ENCODE results near the gene ITGA11. TPM values are rescaled to one million over a fixed set of nuclear protein-coding genes. Genes with fewer than 3 reads are reported as not detected.
"Not testable (repeated sequence)": the region's sequence is repeated elsewhere in the genome, so short reads cannot be mapped to it uniquely, and the experiment has no call there.

ITGA11 gene
- total RNA-seq, 1 donor from 2014 or later: 31.4 TPM

DNA sequence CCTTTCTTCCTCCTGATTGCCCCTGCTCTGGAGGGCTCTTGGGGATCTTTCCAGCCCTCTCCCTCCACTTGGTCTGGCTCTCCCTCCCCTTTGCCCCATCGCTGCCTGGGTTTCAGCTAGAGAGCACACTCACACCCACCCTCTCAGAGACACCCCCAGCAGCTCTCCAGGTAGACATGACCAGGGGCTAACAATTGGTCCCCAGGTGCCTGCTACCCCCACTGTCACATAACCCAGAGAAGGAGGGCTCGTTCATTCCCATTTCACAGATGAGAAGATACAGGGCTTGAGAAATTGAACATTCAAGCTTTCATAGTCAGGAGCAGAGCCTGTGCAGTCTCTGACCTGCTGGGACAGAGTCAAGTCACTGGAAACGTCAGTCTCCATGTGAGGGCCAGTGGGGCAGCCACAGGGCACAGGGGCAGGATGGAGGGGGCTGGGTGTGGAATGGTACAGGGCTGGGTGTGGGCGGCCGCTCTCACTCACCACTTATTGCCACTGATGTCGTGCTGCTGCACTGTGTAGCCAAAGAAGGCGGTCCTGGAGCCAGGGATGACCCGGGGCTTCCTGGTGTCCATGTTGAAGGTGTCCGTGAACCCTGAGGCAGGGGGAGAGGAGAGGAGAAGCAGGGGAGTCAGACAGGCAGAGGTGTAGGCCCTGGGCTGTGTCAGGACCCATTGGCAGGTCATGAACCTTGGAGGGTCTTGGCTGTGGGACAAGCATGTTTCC is 29.4 kb downstream of the ITGA11 start:
- H3K4me1 ChIP-seq: no peaks in the 10 kb centered on the region
- TF ChIP-seq, protein P1, sequence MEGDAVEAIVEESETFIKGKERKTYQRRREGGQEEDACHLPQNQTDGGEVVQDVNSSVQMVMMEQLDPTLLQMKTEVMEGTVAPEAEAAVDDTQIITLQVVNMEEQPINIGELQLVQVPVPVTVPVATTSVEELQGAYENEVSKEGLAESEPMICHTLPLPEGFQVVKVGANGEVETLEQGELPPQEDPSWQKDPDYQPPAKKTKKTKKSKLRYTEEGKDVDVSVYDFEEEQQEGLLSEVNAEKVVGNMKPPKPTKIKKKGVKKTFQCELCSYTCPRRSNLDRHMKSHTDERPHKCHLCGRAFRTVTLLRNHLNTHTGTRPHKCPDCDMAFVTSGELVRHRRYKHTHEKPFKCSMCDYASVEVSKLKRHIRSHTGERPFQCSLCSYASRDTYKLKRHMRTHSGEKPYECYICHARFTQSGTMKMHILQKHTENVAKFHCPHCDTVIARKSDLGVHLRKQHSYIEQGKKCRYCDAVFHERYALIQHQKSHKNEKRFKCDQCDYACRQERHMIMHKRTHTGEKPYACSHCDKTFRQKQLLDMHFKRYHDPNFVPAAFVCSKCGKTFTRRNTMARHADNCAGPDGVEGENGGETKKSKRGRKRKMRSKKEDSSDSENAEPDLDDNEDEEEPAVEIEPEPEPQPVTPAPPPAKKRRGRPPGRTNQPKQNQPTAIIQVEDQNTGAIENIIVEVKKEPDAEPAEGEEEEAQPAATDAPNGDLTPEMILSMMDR (IDR thresholded peaks at IDR 0.05; ENCODE audit: borderline replicate concordance): no peak
- peaks cover 8% of the 10 kb centered on the region for H3K9me3 ChIP-seq (replicated peaks)
- H3K36me3 ChIP-seq: no peaks in the 10 kb centered on the region
- intact Hi-C loops (cut with micrococcal nuclease): no loop called here
- H3K27ac ChIP-seq (replicated peaks): no peak overlapping the region
- no peak for DNase-seq
- no peaks in the 10 kb centered on the region for H3K27me3 ChIP-seq (ENCODE audit: low read depth)
- H3K4me3 ChIP-seq: no peak overlapping the region

DNA sequence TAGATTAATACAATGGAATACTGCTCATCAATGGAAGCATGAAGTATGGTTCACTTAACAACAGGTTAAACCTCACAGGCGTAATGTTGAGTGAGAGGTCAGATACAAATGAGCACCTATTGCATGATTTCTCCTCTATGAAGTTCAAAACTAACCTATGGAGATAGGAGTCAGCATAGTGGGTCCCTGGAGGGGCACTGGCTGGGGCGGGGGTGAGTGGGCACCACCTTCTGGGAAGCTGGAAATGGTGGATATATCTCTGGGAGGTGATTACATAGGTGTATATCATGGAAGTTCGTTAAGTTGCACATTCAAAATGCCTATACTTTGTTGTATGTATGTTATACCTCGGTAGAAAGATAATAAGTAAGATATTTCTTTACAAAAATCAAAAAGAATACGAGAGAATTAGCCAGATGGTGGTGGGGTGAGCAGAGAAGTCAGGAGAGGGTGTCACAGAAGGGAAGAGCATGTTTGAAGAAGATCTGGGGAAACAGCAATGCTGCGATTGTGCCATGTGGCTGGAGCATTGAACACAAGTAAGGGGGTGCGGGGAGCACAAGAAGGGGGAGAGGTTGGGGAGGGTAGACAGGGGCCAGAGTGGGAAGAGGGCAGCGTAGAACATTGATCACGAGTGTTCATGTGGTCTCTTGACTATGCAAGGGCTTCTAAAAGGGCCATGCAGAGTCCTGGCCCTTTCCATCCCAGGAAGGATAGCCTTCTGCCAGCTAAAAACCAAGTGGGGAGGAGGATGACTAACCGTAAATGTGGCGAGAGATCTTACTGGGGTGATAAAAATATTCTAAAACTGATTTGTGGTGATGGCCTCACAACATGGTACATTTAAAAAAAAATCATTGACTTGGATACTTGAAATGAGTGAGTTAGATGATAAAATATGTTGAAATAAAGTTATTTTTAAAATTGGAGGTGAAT is 30.2 kb downstream of the ITGA11 start:
- intact Hi-C loops (cut with micrococcal nuclease): no loop called here
- no peak overlapping the region for H3K4me3 ChIP-seq
- H3K27me3 ChIP-seq (ENCODE audit: low read depth): no peaks in the 10 kb centered on the region
- no peak overlapping the region for H3K27ac ChIP-seq (replicated peaks)
- no peak for DNase-seq
- no peaks in the 10 kb centered on the region for H3K4me1 ChIP-seq
- TF ChIP-seq, protein P1 (IDR thresholded peaks at IDR 0.05; ENCODE audit: borderline replicate concordance): no peak
- peaks cover 8% of the 10 kb centered on the region for H3K9me3 ChIP-seq (replicated peaks)
- no peaks in the 10 kb centered on the region for H3K36me3 ChIP-seq

DNA sequence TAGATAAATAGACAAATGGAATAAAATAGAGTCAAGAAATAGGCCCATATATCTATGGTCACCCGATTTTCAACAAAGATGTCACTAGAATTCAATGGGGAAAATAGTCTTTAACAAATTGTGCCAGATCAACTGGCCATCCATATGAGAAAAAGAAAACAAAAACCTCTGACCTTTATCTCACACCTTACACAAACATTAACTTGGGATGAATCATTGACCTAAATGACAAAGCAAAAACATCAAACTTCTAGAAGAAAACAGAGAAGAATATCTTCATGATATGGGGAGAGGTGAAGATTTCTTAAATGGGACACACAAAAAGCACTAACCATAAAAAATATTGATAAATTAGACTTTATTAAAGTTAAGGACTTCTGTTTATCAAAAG is 31.9 kb downstream of the ITGA11 start:
- Histone ChIP-seq H3K27me3 (ENCODE audit: low read depth) (no peaks in the 10 kb centered on the region), H3K36me3 (no peaks in the 10 kb centered on the region), H3K4me3 (no peak overlapping the region), H3K9me3 (replicated peaks) (peaks cover 8% of the 10 kb centered on the region), H3K27ac (replicated peaks) (no peak overlapping the region), H3K4me1 (no peaks in the 10 kb centered on the region)
- DNase-seq: no peak
- intact Hi-C loops (cut with micrococcal nuclease): no loop called here
- TF ChIP-seq, protein P1 (IDR thresholded peaks at IDR 0.05; ENCODE audit: borderline replicate concordance): no peak

DNA sequence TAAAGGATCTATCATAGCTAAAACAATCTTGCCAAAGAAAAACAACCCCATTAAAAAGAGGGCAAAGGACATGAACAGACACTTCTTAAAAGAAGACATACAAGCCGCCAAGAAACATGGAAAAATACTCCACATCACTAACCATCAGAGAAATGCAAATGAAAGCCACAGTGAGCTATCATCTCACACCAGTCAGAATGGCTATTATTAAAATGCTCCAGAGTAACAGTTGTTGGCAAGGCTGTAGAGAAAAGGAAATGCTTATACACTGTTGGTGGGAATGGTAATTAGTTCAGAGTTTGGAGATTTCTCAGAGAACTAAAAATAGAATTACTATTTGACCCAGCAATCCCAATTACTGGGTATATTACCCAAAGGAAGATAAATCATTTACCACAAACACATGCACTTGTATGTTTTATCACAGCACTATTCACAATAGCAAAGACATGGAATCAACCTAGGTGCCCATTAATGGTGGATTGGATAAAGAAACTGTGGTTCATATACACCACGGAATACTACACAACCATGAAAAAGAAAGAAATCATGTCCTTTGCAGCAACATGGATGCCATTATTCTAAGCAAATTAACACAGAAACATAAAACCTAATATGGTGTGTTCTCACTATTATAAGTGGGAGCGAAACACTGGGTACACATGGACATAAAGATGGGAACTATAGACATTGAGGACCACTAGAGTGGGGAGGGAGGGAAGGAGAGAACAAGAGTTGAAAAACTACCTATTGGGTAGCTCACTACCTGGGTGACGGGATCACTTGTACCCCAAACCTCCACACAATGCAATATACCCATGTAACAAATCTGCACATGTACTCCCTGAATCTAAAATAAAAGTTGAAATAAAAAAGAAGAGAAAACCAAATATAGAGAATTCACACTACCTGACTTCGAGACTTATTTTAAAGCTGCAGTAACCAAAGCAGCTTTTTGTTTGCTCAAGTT is 32.6 kb downstream of the ITGA11 start:
- Histone ChIP-seq H3K4me3 (no peak overlapping the region), H3K4me1 (no peaks in the 10 kb centered on the region), H3K36me3 (no peaks in the 10 kb centered on the region), H3K9me3 (replicated peaks) (peaks cover 8% of the 10 kb centered on the region), H3K27me3 (ENCODE audit: low read depth) (no peaks in the 10 kb centered on the region), H3K27ac (replicated peaks) (no peak overlapping the region)
- TF ChIP-seq, protein P1 (IDR thresholded peaks at IDR 0.05; ENCODE audit: borderline replicate concordance): no peak
- intact Hi-C loops (cut with micrococcal nuclease): no loop called here
- no peak for DNase-seq

DNA sequence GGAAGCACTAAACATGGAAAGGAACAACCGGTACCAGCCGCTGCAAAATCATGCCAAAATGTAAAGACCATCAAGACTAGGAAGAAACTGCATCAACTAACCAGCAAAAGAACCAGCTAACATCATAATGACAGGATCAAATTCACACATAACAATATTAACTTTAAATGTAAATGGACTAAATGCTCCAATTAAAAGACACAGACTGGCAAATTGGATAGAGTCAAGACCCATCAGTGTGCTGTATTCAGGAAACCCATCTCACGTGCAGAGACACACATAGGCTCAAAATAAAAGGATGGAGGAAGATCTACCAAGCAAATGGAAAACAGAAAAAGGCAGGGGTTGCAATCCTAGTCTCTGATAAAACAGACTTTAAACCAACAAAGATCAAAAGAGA is 34.0 kb downstream of the ITGA11 start:
- H3K27me3 ChIP-seq (ENCODE audit: low read depth); H3K4me1 ChIP-seq; H3K36me3 ChIP-seq; H3K27ac ChIP-seq (replicated peaks); intact Hi-C loops (cut with micrococcal nuclease); H3K9me3 ChIP-seq (replicated peaks); H3K4me3 ChIP-seq; DNase-seq: not testable (repeated sequence)

Measured in left ventricle myocardium inferior (tissue), 1 donor.